GM06990 (cell line): ENCODE data around the gene NMUR1.

Source experiments
- DNase-seq: peaks from one replicate; pipeline ENCODE4 v3.0.0-alpha.2; 2011; ENCODE audit not compliant: insufficient read length; ENCODE audit errors: extremely low read depth
- H3K27me3 ChIP-seq: replicated peaks from 2 replicates; pipeline ENCODE4 v1.6.0; 2011; ENCODE audit warnings: low read length; ENCODE audit not compliant: control insufficient read depth, insufficient read depth
- H3K36me3 ChIP-seq: 2 replicates; pipeline ENCODE4 v1.5.1; 2011; ENCODE audit warnings: low read length; ENCODE audit not compliant: control insufficient read depth, insufficient read depth
- H3K4me3 ChIP-seq: replicated peaks from 2 replicates; pipeline ENCODE4 v1.5.1; 2011; ENCODE audit warnings: low read depth, mild to moderate bottlenecking, control low read depth, low read length
- CTCF ChIP-seq: IDR thresholded peaks from 2 replicates; pipeline ENCODE4 v1.5.1; 2011; ENCODE audit warnings: low read length, control low read depth, mild to moderate bottlenecking, inconsistent platforms; ENCODE audit not compliant: insufficient read depth, poor library complexity, severe bottlenecking

Gene NMUR1

GRCh38 chr2:231522418-231523180 lies 7.6 kb downstream of the NMUR1 start:
- Histone ChIP-seq H3K36me3 (no peaks in the 10 kb centered on the region), H3K27me3 (no peaks in the 10 kb centered on the region), H3K4me3 (no peak overlapping the region)
- DNase-seq: no peak
- TF ChIP-seq CTCF: no peak

GRCh38 chr2:231521443-231521842 lies 8.8 kb downstream of the NMUR1 start:
- Histone ChIP-seq H3K36me3 (no peaks in the 10 kb centered on the region), H3K27me3 (no peaks in the 10 kb centered on the region), H3K4me3 (no peak overlapping the region)
- no peak for TF ChIP-seq CTCF
- no peak for DNase-seq

- H3K4me3 ChIP-seq: no peak overlapping the region
- H3K27me3 ChIP-seq: no peaks in the 10 kb centered on the region
- no peaks in the 10 kb centered on the region for H3K36me3 ChIP-seq
- TF ChIP-seq CTCF: no peak
- DNase-seq: no peak
Observed at GRCh38 chr2:231519975-231520555, 10.2 kb downstream of the NMUR1 start.

GRCh38 chr2:231518771-231519170 lies 11.5 kb downstream of the NMUR1 start:
- Histone ChIP-seq H3K36me3 (no peaks in the 10 kb centered on the region), H3K27me3 (no peaks in the 10 kb centered on the region), H3K4me3 (no peak overlapping the region)
- no peak for DNase-seq
- TF ChIP-seq CTCF: no peak

- H3K4me3 ChIP-seq: no peak overlapping the region
- no peaks in the 10 kb centered on the region for H3K27me3 ChIP-seq
- H3K36me3 ChIP-seq: no peaks in the 10 kb centered on the region
- TF ChIP-seq CTCF: no peak
- DNase-seq: no peak
Observed at GRCh38 chr2:231515603-231516002, 14.6 kb downstream of the NMUR1 start.
